Measurements from ENCODE around the gene RAD1. TPM values are rescaled to one million over a fixed set of nuclear protein-coding genes. Genes with fewer than 3 reads are reported as not detected.

Gene RAD1
- total RNA-seq, 3 donors from 2014 or later, result 12.8 to 23.3 (median 18.7) TPM

GRCh38 chr5:34897646-34898045, 17.7 kb downstream of the RAD1 start:
- TF ChIP-seq POLR2AphosphoS5 (IDR thresholded peaks at IDR 0.05) (no peak), CTCF (IDR thresholded peaks at IDR 0.05) (no peak), POLR2A (IDR thresholded peaks at IDR 0.05) (no peak)
- DNase-seq (ENCODE audit: low spot score in 2 of 2), result no peak
- H3K4me3 ChIP-seq, result no peak overlapping the region
- H3K36me3 ChIP-seq, result no peaks in the 10 kb centered on the region
- H3K27ac ChIP-seq, result no peak overlapping the region
- no peaks in the 10 kb centered on the region for H3K4me1 ChIP-seq
- no peaks in the 10 kb centered on the region for H3K27me3 ChIP-seq
- H3K9me3 ChIP-seq, result no peaks in the 10 kb centered on the region
- intact Hi-C loops (cut with DNase I; ENCODE audit: low total_unique reads), result loop anchor here (10.0 kb wide), 1 partner anchor 413 kb away; no protein-coding TSS in a partner anchor

DNA sequence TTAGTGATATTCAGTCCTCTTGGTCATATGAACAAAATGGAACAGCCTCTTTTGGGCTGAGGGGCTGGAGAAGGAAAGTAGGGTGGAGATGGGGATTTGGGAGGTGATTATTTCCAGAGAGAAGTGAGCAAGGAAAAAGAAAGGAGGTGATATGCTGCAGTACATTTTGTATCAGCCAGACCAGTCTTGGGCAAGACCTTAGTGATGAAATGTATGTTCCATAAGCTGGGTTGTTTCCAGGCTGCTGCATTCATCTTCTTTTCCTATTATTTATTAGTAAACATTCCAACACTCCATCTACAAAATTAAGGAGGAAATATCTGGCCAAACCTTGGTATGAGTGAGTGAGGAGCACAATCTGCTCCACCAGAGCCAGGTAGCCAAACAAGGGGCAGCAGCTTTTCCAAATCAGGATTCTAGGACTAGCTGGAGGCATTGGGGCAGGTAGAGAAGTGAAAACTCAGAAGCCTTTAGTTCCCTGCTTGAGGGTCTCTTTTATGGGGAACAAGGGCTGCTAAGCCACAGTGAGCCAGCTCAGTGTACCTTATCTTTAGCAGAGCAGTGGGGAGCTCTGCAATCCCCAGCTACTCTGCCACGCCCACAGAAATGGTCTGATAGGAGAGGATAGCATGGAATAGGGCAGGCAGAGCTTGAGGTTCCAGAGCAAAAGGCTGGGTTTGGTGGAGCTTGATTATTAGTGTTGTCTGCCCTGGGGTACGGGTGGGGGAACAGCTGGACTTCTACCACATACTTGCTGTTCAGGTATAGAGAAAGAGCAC, 19.5 kb downstream of the RAD1 start:
- H3K9me3 ChIP-seq, result no peaks in the 10 kb centered on the region
- no peak overlapping the region for H3K4me3 ChIP-seq
- no peak overlapping the region for H3K27ac ChIP-seq
- intact Hi-C loops (cut with DNase I; ENCODE audit: low total_unique reads), result loop anchor here (10.0 kb wide), 1 partner anchor 411 kb away; no protein-coding TSS in a partner anchor
- H3K36me3 ChIP-seq, result no peaks in the 10 kb centered on the region
- H3K27me3 ChIP-seq, result no peaks in the 10 kb centered on the region
- H3K4me1 ChIP-seq, result no peaks in the 10 kb centered on the region
- no peak for DNase-seq (ENCODE audit: low spot score in 2 of 2)
- TF ChIP-seq CTCF (IDR thresholded peaks at IDR 0.05), result no peak
- TF ChIP-seq POLR2AphosphoS5 (IDR thresholded peaks at IDR 0.05), result no peak

DNA sequence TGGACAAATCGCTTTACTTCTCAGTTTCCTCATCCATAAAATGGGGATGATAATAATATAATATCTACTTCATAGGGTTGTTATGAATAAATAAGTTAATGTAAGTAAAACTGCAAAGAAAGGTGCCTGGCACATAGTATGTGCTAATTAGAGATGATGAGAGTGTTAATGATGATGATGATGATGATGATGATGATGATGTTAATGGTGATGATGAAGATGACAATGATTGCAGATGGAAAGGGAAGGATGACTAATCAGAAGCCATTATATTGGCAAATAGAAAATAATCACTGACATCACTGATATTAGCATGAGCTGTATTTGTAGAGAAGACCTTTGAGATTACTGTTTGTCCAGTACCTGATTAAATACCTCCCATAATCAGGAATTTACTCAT, 20.6 kb downstream of the RAD1 start:
- no peak overlapping the region for H3K27ac ChIP-seq
- no peaks in the 10 kb centered on the region for H3K4me1 ChIP-seq
- H3K4me3 ChIP-seq, result no peak overlapping the region
- no peak for TF ChIP-seq CTCF (IDR thresholded peaks at IDR 0.05)
- TF ChIP-seq POLR2A (IDR thresholded peaks at IDR 0.05), result no peak
- no peak for TF ChIP-seq POLR2AphosphoS5 (IDR thresholded peaks at IDR 0.05)
- H3K9me3 ChIP-seq, result no peaks in the 10 kb centered on the region
- intact Hi-C loops (cut with DNase I; ENCODE audit: low total_unique reads), result loop anchor here (5.0 to 10.0 kb wide), 2 partner anchors 227 to 410 kb away; no protein-coding TSS in a partner anchor
- DNase-seq (ENCODE audit: low spot score in 2 of 2), result no peak
- H3K36me3 ChIP-seq, result no peaks in the 10 kb centered on the region
- H3K27me3 ChIP-seq, result no peaks in the 10 kb centered on the region

- no peak overlapping the region for H3K4me3 ChIP-seq
- no peak for DNase-seq (ENCODE audit: low spot score in 2 of 2)
- TF ChIP-seq POLR2AphosphoS5 (IDR thresholded peaks at IDR 0.05) (no peak), POLR2A (IDR thresholded peaks at IDR 0.05) (no peak), CTCF (IDR thresholded peaks at IDR 0.05) (no peak)
- no peak overlapping the region for H3K27ac ChIP-seq
- H3K4me1 ChIP-seq, result no peaks in the 10 kb centered on the region
- H3K9me3 ChIP-seq, result no peaks in the 10 kb centered on the region
- no peaks in the 10 kb centered on the region for H3K36me3 ChIP-seq
- intact Hi-C loops (cut with DNase I; ENCODE audit: low total_unique reads), result loop anchor here (5.0 to 10.0 kb wide), 2 partner anchors 225 to 408 kb away; no protein-coding TSS in a partner anchor
- H3K27me3 ChIP-seq, result no peaks in the 10 kb centered on the region
These were observed 22.9 kb downstream of the RAD1 start for GRCh38 chr5:34892414-34892813.

GRCh38 chr5:34891981-34892380, 23.3 kb downstream of the RAD1 start:
- Histone ChIP-seq H3K36me3 (no peaks in the 10 kb centered on the region), H3K27me3 (no peaks in the 10 kb centered on the region), H3K4me1 (no peaks in the 10 kb centered on the region), H3K4me3 (no peak overlapping the region), H3K27ac (no peak overlapping the region), H3K9me3 (no peaks in the 10 kb centered on the region)
- DNase-seq (ENCODE audit: low spot score in 2 of 2), result no peak
- intact Hi-C loops (cut with DNase I; ENCODE audit: low total_unique reads), result loop anchor here (5.0 to 10.0 kb wide), 2 partner anchors 225 to 407 kb away; no protein-coding TSS in a partner anchor
- TF ChIP-seq CTCF (IDR thresholded peaks at IDR 0.05) (no peak), POLR2AphosphoS5 (IDR thresholded peaks at IDR 0.05) (peak in 2 of 3 donors; percentile 39 to 75)

Data from breast epithelium (tissue), 4 donors.